SK-N-DZ (cell line): ENCODE results near the gene TSPAN1.

Experiments used
- DNase-seq: peaks from one replicate; pipeline ENCODE4 v3.0.0-alpha.2; 2015; ENCODE audit warnings: low spot score

Gene TSPAN1

DNA sequence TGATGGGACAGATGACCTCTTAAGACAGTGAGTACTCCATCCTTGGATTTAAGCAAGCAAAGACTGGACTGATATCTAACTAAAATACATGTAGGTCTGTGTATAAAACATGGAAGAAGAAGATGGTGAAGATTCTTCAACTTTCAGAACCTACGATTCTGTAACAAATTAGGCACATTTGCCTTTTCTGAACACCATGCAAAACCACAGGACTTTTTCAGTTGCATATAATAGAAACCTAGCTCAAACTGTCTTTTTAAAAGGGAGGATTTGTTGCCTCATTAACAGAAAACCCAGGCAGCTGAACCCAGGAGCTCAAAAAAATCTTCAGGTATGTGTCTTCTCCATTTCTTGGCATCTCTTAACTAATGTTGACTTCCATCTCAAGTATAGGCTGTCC lies 14.7 kb upstream of the TSPAN1 start:
- DNase-seq, result no peak

GRCh38 chr1:46166521-46167462 lies 8.1 kb upstream of the TSPAN1 start:
- DNase-seq, result no peak

GRCh38 chr1:46168477-46168876 lies 6.4 kb upstream of the TSPAN1 start:
- no peak for DNase-seq

GRCh38 chr1:46169811-46170454 lies 5.0 kb upstream of the TSPAN1 start:
- DNase-seq, result no peak

DNA sequence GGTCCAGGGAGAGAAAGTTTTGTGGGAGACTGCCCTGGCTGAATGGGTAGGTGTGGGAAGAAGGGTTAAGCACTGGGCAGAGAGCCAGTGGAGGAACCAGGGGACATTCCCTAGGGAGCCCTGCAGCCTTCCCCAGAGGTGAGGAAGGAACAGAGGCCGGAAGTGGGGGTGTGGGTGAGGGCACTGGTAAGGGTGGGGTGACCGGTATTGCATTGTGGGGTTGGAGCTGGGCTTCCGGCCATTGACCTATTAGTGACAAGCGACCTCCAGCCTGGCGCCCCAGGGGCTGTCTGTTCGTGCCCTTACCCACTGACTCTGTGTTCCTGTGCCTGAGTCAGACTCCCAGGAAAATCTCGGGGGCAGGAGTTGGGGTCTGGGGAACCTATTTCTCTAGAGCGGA lies 3.5 kb upstream of the TSPAN1 start:
- DNase-seq, result no peak

DNA sequence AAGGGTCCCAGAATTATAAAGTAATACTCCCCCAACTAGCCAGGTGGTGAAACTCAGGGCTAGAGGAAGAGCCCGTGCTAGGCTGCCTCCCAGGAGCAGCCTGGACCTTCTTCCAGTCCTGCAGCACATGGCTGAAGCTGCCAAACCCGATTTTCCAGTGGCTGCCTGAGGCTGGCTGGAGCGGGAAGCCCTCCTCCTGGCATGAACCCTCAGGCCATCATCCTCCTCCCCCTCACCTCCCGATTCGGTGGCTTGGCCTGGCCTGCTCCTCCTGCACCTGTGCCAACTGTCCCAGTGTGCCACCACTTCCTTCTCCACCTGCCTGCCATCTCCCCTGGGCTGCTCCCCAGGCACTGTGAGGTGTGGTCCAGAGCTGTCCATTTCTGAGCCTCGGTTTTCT lies 3.0 kb upstream of the TSPAN1 start:
- DNase-seq, result no peak

DNA sequence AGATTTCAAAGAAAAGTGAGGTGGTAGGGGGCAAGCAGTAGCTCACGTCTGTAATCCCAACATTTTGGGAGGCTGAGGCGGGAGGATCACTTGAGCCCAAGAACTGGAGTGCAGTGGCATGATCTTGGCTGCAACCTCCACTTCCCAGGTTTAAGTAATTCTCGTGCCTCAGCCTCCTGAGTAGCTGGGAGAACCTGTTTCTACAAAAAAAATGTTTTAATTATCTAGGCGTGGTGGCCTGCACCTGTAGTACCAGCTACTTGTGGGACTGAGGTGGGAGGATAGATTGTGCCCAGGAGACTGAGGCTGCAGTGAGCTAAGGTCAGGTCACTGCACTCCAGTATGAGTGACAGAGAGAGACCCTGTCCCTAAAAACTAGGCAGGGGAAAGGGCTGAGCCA lies 2.6 kb upstream of the TSPAN1 start:
- no peak for DNase-seq

GRCh38 chr1:46173361-46173856 lies 1.5 kb upstream of the TSPAN1 start:
- DNase-seq, result no peak

GRCh38 chr1:46175243-46175642 lies 356 bp downstream of the TSPAN1 start:
- DNase-seq, result no peak

GRCh38 chr1:46176211-46176865 lies 1.5 kb downstream of the TSPAN1 start, which contains the start of gene P3R3URF:
TSS of gene P3R3URF (minus strand) at chr1:46176488. CDS start at chr1:46176471, 17 bp downstream.
- DNase-seq, result no peak

- peak; percentile 80 for DNase-seq
Observed at GRCh38 chr1:46179138-46180081, 4.5 kb downstream of the TSPAN1 start.

DNA sequence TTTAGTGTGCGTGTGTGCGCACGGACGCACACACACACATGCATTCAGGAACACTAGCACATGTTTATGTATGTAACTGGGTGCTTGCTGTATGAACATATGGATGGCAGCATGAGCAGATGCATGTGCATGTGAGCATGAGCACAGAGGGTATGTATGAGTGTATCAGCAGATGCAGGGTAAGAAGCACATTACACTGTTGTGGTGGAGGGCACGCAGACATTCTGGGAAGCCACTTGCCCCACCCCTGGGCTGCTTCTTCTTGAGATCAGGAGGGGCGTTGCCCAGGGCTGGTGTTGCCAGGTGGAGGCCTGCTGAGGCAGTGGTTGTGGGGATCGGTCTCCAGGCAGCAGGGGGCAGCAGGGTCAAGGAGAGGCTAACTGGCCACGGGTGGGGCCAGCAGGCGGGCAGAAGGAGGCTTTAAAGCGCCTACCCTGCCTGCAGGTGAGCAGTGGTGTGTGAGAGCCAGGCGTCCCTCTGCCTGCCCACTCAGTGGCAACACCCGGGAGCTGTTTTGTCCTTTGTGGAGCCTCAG lies 5.3 kb downstream of the TSPAN1 start:
- no peak for DNase-seq

DNA sequence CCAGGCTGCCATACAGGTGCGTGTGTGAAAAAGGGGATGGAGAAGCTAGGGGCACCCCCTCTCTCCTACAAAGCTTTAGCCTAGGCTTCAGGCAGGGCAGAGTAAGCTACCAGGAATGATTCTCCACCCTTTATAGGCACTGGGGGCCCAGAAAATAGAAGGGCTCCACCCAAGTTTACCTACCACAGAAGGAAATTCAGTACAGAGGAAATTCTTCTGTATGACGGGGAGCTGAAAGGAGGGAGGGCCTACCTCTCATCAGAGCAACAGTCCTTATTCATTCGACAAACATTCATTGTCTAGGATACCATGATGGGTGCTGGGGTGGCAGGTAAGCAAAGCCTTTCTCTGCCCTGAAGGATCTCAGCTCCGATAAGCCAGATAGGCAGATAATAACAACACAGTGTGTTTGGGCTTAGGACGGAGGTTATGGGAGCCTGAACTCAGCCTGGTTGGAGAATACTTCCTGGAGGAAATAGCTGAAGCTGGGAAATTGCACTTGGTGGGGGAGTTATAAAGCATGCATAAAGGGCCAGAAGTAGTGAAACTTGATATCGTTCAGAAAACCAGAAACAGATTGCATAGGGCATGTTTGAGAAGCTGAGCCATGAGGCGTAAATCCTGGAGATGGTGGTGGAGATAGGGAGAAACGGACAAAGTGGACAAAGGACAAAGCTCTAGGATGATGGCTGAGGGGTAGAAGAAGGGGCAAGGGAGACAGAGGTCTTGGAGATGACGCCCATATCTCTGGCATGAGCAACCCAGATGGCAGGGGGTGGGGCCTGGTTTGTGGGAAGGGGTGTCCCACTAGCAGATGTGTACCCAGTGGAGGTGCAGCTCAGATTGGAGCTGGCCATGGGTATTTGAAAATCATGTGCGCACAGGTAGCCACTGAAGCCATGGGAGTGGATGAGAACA lies 6.7 kb downstream of the TSPAN1 start:
- peak; percentile 49 for DNase-seq

- DNase-seq, result no peak
Observed at GRCh38 chr1:46183079-46183847, 8.4 kb downstream of the TSPAN1 start.

GRCh38 chr1:46183926-46184557 lies 9.2 kb downstream of the TSPAN1 start:
- no peak for DNase-seq

- DNase-seq, result no peak
Observed at GRCh38 chr1:46184920-46185658, 10.2 kb downstream of the TSPAN1 start.

- no peak for DNase-seq
Observed at GRCh38 chr1:46186076-46186475, 11.2 kb downstream of the TSPAN1 start.
